ENCODE data around the gene PROC.
"Not testable (repeated sequence)": the region's sequence is repeated elsewhere in the genome, so short reads cannot be mapped to it uniquely, and the experiment has no call there.

Gene PROC

DNA sequence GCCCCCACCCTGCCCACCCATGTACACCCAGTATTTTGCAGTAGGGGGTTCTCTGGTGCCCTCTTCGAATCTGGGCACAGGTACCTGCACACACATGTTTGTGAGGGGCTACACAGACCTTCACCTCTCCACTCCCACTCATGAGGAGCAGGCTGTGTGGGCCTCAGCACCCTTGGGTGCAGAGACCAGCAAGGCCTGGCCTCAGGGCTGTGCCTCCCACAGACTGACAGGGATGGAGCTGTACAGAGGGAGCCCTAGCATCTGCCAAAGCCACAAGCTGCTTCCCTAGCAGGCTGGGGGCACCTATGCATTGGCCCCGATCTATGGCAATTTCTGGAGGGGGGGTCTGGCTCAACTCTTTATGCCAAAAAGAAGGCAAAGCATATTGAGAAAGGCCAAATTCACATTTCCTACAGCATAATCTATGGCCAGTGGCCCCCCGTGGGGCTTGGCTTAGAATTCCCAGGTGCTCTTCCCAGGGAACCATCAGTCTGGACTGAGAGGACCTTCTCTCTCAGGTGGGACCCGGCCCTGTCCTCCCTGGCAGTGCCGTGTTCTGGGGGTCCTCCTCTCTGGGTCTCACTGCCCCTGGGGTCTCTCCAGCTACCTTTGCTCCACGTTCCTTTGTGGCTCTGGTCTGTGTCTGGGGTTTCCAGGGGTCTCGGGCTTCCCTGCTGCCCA lies 9.3 kb downstream of the PROC start:
- no peak for DNase-seq (ENCODE audit: low spot score)

DNA sequence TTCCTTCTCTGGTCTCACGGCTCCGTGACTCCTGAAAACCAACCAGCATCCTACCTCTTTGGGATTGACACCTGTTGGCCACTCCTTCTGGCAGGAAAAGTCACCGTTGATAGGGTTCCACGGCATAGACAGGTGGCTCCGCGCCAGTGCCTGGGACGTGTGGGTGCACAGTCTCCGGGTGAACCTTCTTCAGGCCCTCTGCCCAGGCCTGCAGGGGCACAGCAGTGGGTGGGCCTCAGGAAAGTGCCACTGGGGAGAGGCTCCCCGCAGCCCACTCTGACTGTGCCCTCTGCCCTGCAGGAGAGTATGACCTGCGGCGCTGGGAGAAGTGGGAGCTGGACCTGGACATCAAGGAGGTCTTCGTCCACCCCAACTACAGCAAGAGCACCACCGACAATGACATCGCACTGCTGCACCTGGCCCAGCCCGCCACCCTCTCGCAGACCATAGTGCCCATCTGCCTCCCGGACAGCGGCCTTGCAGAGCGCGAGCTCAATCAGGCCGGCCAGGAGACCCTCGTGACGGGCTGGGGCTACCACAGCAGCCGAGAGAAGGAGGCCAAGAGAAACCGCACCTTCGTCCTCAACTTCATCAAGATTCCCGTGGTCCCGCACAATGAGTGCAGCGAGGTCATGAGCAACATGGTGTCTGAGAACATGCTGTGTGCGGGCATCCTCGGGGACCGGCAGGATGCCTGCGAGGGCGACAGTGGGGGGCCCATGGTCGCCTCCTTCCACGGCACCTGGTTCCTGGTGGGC lies 10.0 kb downstream of the PROC start:
- DNase-seq (ENCODE audit: low spot score), result no peak

DNA sequence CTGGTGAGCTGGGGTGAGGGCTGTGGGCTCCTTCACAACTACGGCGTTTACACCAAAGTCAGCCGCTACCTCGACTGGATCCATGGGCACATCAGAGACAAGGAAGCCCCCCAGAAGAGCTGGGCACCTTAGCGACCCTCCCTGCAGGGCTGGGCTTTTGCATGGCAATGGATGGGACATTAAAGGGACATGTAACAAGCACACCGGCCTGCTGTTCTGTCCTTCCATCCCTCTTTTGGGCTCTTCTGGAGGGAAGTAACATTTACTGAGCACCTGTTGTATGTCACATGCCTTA lies 10.5 kb downstream of the PROC start:
- no peak for DNase-seq (ENCODE audit: low spot score)

DNA sequence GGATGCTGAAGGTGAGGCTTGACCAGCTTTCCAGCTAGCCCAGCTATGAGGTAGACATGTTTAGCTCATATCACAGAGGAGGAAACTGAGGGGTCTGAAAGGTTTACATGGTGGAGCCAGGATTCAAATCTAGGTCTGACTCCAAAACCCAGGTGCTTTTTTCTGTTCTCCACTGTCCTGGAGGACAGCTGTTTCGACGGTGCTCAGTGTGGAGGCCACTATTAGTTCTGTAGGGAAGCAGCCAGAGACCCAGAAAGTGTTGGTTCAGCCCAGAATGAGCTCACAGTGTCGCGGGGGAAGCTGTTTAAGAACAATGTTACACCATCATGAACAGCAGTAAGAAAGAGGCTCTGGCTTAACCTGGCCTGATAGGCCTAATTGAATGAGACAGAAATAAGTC lies 11.1 kb downstream of the PROC start:
- DNase-seq (ENCODE audit: low spot score), result no peak

DNA sequence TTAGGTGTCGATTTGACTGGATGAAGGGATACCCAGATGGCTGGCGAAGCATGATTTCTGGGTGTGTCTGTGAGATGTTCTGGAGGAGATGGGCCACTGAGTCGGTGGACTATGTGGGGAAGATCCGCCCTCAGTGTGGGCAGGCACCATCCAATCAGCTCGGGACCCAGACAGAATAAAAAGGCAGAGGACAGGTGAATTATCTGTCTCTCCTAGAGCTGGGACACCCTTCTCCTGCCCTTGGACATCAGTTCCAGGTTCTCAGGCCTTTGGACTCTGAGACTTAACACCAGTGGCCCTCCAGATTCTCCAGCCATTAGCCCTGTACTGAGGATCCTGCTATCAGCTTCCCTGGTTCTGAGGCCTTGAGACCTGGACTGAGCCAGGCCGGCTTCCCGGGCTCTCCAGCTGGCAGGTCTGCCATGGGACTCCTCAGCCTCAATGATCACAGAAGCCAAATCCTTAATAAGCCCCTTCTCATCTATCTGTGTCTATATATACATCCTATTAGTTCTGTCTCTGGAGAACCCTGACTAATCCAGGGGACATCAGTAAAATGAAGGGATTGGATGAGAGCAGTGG lies 11.7 kb downstream of the PROC start:
- DNase-seq (ENCODE audit: low spot score), result no peak

DNA sequence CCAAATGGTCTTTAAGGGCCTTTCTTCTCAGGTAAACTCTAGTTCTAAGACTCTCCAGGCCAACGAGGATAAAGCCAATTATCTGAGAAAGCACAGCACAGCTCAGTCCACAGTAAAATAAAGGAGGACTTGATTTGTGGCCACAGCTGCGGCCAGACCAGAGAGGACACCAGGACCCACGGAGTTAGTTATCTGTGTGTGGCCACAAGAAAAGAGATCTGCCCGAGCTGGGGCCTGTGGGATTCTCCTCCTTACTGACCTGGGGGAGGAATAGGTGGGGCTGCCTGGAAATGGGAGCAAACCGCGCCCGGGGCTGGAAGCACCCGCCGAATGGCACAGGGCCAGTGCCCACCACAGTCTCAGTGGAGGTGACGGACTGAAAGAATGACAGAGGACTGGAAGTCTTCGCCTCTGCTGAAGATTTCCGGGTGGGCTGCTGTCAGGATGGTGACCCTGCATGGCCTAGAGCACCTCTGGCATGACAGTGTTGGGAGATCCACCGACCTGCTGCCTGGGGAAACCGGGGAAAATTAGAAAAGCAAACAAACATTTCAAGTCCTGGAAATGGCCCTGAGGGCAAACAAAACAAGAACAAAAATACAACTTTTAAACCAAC lies 13.3 kb downstream of the PROC start:
- DNase-seq (ENCODE audit: low spot score), result no peak

DNA sequence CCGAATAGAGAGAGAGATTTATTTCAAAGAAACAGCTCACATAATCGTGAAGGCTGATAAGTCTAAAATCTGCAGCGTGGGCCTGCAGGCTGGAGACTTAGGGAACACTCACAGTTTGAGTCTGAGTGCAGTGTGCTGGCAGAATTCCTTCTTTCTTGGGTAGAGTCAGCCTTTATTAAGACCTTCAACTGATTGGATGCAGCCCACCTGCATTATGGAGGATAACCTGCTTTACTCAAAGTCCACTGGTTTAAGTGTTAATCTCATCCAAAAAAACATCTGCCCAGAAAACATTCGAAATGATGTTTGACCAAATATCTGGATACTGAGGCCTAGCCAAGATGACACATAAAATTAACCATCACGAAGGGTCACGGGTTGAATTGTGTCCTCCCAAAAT lies 16.3 kb downstream of the PROC start:
- no peak for DNase-seq (ENCODE audit: low spot score)

DNA sequence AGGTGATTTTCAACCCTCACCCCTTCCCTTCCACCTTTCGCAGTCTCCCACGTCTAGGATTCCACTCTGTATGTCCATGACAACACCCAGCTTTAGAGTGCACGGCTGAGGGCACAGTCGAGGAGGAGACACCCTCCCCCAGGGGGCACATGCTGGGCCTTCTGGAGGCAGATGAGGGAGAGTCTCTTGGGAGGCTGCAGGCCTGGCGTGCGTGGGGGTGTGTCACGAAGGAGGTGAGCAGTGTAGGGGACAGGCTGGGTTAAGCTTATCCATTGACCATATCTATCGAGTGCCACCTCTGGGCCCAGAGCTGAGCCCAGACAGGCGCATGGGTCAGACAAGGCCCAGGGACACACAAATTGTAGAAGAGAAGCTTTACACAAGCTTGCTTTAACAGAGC lies 18.8 kb downstream of the PROC start:
- no peak for DNase-seq (ENCODE audit: low spot score)

DNA sequence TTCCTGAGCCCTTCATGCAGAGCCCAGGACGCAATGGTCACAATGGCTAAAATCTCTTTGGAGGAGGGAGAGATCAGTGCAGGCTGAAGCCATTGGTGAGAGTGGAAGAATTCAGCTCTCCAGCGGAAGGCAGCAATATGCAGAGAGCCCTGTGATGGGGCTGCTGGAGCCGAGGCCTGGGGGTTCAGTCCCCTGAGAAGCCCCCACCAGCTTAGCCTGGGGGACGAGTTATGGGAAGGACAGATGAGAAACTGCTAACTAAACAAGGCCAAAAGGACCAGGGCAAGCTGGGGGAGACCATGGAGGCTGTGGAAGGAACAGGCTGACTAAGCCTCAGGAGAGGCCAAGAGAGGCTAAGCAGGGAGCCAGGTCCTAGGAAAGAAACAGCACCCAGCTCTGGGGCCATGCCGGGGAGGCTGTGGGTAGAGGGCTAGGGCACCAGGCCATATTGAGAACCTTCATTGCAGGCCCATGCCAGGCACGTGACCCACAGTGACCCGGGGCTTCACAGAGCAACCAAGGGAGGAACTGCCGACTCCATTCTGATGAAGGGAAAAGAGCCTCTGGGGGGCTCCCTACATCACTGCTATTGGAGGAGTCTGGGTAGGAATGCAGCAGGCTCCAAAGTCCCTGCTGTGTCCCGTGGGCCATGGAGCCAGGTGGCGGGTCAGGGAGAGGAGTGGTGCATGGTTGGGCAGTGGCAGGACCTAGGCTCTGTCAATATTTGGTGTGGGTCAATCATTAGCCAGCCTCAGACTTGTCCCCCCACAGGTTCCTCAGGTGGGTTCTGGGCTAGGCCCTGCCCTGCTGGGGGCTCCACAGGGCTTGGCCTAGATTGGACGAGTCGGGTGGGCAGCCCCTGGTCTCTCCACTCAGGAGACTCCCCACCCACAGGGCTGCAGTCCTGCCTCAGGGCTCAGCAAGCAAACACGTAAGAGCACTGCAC lies 19.8 kb downstream of the PROC start:
- DNase-seq (ENCODE audit: low spot score), result no peak

DNA sequence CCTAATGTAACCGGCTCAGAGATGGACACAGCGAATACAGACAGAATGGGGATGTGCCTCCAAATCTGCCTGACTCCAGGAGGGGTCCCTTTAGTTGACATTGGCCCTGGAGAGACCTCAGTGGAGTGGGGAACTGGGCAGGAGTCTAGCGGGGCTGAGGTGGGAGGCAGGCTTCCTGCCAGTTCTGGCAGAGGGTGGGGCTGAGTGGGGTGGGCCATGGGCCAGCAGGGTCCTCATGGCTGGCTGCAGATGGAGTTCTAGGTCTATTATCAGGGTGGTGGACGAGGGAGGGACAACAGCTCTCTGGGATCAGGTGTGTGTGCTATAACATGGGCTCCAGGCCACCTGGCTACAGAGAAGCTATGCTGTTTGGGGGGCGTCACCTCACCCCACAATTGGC lies 21.1 kb downstream of the PROC start:
- no peak for DNase-seq (ENCODE audit: low spot score)

DNA sequence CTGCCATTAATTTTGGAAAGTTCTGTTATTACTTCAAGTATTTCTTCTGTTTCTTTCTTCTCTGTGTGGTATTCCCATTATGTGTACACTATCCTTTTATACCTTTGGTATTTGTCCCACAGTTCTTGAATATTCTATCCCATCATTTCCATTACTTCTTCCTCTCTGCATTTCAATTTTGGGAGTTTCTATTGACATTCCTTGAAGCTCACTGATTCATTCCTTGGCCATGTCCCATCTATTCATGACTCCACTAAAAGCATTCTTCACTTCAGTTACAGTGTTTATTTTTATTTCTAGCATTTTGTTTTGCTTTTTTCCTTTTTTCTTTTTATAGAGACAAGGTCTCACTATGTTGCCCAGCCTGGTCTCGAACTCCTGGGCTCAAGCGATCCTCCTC lies 30.3 kb downstream of the PROC start:
- no peak for DNase-seq (ENCODE audit: low spot score)

DNA sequence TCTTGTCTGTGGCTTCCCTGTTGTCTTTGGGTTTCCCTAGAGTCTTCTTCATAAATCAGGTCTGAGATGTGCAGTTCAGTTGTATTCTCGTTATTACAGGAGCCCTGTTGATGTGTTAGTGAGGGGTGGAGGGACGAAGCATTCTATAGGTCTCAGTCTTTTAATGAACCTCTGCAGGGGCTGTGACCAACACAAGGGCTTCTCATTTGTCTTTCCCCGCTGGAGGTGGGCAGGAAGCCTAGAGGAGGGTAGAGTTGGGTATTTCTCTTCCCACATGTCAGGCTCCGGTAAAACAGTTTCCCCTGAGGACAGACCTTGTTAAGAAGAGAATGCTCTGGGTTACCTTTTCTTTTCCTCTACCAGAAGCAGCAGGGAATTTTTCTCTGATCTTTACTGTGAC lies 31.2 kb downstream of the PROC start:
- no peak for DNase-seq (ENCODE audit: low spot score)

DNA sequence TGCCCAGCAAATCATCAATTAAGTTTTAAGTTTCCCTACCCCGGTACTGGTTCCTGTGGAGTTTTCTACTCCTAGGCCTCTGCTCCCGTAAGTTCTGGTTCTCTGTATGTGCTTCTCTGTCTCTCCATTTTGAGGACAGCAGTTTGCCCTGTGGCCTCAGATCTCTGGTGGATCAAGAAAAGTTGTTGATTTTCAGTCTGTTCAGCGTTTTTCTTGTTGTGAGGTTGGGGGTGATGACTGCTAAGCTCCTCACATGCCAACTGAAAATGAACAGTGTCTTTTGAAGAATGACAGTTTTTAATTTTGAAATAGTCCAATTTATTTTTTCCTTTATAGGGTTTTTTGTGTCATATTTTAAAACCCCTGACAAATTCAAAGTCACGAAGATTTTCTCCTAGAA lies 31.7 kb downstream of the PROC start:
- no peak for DNase-seq (ENCODE audit: low spot score)

DNA sequence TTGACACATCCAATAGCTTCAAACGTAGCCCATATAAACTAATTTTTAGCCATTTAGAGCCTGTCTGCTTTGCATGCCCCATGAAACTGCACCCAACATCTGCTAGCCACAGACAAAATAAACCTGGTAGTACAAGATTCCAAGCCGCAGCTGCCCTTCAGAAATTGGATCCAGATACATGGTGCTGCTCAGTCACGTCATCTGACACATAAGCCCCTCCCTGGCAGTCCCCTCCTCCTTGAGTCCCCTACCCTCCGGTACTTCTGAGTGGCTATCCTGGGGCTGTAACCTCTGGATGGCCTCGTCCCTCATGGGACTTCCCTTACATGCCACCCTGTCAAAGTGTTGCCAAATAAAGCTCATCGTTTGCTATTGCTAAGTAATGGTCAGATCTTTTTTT lies 33.8 kb downstream of the PROC start:
- DNase-seq (ENCODE audit: low spot score), result no peak

DNA sequence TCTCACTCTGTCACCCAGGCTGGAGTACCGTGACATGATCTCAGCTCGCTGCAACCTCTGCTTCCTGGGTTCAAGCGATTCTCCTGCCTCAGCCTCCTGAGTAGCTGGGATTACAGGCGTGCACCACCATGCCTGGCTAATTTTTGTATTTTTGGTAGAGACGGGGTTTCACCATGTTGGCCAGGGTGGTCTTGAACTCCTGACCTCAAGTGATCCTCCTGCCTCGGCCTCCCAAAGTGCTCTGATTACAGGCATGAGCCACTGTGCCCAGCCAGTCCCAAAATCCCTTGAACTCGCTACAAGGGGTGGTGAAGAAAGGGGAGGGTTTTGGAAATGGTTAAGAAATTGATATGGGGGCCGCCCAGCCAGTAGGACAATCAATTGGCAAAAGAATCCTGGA lies 34.2 kb downstream of the PROC start:
- not testable (repeated sequence) for DNase-seq (ENCODE audit: low spot score)

DNA sequence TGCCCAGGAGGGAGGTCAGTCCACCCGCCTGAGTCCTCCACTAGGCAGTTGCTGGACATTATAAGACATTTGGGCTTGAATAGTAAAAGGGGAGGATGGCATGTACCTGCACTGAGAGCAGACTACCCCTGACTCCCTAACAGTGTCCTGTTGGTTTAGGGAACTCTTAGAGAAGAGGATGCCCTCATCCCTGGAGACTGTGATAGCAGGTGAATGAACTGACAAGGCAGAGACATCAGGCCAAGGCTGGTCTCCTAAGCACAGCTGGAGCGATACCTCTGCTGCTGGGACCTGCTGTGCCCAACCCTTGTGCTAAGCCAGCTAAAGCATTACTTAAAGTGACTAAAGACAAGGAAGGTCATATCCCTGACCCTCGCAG lies 34.8 kb downstream of the PROC start:
- DNase-seq (ENCODE audit: low spot score), result no peak

DNA sequence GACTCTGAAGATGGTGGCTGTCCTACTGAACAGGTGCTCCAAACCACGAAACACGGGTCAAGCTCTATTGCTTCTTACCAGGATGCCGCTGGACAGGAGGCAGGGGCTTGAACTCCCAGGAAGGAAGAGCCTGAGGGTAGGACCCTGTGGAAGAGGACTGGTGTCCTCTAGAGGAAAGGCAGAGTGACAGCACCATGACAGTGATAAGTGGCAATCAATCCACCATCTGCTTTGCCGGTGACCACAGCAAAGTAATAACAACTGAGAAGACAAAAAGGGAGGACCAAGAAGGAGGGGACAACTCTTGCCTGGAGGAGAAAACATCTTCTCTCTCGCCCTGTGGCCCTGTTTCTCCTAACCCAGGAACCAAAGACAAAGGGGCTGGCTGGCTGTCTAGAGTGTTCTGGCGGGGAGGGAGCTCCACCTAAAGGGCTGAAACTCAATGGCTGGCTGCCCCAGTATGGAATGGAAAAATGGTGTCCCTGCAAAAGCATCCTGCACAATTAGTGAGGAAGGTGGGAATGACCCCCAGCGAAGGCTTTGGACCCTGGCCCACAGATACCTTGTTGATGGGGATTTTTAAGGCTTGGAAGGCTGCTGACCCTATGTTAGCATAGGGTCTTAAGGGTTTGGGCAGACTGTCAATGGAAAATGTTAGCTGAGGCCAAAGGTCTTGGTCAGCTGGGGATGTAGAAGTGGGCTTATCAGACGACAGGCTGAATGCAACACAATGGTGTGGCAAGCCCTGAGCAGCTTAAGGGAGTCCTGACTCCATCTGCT lies 35.4 kb downstream of the PROC start:
- DNase-seq (ENCODE audit: low spot score), result peak; percentile 32

DNA sequence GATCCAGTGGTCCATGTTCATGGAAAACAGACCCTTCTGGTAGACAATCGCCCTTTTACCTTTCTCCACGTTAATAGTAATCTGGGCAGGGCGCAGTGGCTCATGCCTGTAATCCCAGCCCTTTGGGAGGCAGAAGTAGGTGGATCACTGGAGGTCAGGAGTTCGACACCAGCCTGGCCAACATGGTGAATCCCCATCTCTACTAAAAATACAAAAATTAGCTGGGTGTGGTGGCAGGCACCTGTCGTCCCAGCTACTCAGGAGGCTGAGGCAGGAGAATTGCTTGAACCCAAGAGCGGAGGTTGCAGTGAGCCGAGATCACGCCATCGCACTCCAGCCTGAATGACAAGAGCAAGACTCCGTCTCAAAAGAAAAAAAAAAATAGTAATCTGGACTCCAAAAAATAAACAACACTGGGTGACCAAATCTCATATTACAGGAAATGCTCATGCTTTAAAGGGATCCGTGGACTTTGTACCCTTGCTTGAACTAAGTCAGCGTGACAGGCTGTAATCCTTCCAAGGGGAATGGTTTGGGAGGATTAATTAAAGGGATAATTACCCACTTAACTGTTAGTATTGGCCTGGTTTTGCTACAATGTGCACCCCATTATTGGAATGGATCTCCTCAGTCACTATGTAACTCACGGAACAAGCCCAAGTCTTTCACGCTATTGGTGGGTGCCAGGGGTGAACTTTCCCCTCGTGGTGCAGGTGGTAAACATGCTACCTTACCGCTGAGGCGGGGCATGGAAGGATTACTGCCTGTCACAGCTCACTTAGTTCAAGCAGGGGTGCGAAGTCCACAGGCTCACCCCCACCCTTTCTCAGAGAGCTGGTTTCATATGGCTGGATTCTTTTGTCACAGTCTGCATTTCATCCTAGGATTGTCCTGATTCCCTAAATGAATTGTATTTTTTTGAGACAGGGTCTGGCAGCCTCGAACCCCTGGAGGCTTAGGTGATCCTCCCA lies 36.7 kb downstream of the PROC start:
- DNase-seq (ENCODE audit: low spot score), result peak; percentile 79

DNA sequence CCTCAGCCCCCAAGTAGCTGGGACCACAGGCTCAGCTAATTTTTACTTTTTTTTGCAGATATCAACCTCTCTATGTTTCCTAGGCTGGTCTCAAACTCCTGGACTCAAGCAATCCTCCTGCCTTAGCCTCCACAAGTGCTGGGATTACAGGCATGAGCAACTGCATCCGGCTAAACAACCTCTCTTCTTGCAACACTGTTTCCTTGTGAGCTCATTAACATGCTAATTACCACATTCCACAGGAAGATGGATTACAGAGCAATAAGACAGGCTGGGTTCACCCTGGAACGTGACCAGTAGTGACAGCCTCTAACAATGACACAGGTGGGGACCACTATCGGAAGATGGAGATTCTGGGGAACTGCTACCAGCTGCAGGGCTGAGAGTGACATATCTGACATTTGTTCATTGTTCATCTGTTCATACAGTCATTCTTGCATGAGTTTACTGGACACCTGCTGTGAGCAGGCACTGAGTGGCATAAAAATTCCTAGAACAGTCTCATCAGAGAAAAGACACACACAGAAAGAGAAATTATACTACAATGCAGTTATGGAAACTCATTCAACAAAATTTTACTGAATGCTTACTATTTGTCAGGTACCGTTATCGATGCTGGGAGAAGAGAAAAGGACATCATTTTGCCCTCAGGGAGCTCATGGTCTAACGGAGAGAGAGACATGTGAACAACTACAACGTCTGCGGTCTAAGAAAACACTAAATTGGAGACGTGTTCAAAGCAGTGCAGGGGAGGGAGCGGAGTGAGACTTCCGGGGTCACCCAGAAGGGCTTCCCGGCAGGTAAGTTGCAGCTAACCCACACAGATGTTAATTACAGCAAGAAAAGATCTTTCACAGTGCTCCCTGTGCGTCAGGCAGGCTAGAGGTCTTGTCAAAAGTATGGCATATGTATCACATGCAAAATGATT lies 37.6 kb downstream of the PROC start:
- peak; percentile 13 for DNase-seq (ENCODE audit: low spot score)

All from SW480 (cell line).